Activated CD4-positive, CD25-positive, alpha-beta regulatory T cell treated with anti-CD3 and anti-CD28 coated beads, Interleukin-2, amount 50 U/mL, for 16 hours (primary cell): ENCODE data around the gene SLC1A2.
A peak's percentile ranks its signal among the peaks of the same experiment; 100 is the strongest.

ENCODE experiments used
- DNase-seq: peaks from one replicate; pipeline ENCODE4 v3.0.0-alpha.2; 2020; ENCODE audit warnings: low read depth, low spot score

SLC1A2 gene

GRCh38 chr11:35413598-35413997 is 5.8 kb downstream of the SLC1A2 start:
- no peak for DNase-seq

GRCh38 chr11:35412285-35412684 is 7.1 kb downstream of the SLC1A2 start:
- DNase-seq, result no peak

- DNase-seq, result no peak
Measured at GRCh38 chr11:35407041-35407440, 12.3 kb downstream of the SLC1A2 start.

- no peak for DNase-seq
Measured at GRCh38 chr11:35404388-35404775, 15.0 kb downstream of the SLC1A2 start.

- DNase-seq, result no peak
Measured at GRCh38 chr11:35403765-35404387, 15.5 kb downstream of the SLC1A2 start.

GRCh38 chr11:35402751-35403660 is 16.4 kb downstream of the SLC1A2 start:
- DNase-seq, result no peak

GRCh38 chr11:35398881-35399280 is 20.5 kb downstream of the SLC1A2 start:
- DNase-seq, result no peak

GRCh38 chr11:35394941-35395340 is 24.4 kb downstream of the SLC1A2 start:
- no peak for DNase-seq

GRCh38 chr11:35393098-35393497 is 26.3 kb downstream of the SLC1A2 start:
- DNase-seq, result no peak

- DNase-seq, result peak; percentile 69
Measured at GRCh38 chr11:35391922-35392688, 27.3 kb downstream of the SLC1A2 start.

- no peak for DNase-seq
Measured at GRCh38 chr11:35390737-35391682, 28.3 kb downstream of the SLC1A2 start.

- no peak for DNase-seq
Measured at GRCh38 chr11:35389897-35390465, 29.4 kb downstream of the SLC1A2 start.

- DNase-seq, result no peak
Measured at GRCh38 chr11:35389112-35389511, 30.2 kb downstream of the SLC1A2 start.

GRCh38 chr11:35388061-35388460 is 31.3 kb downstream of the SLC1A2 start:
- no peak for DNase-seq

- DNase-seq, result no peak
Measured at GRCh38 chr11:35387111-35387982, 32.0 kb downstream of the SLC1A2 start.

GRCh38 chr11:35383953-35384352 is 35.4 kb downstream of the SLC1A2 start:
- no peak for DNase-seq

- no peak for DNase-seq
Measured at GRCh38 chr11:35381709-35382322, 37.5 kb downstream of the SLC1A2 start.

- DNase-seq, result no peak
Measured at GRCh38 chr11:35380603-35381002, 38.8 kb downstream of the SLC1A2 start.

GRCh38 chr11:35377262-35377661 is 42.1 kb downstream of the SLC1A2 start:
- no peak for DNase-seq
